ENCODE measurements around the gene IRS2. TPM values are rescaled to one million over a fixed set of nuclear protein-coding genes. Genes with fewer than 3 reads are reported as not detected.

The IRS2 gene
- total RNA-seq, 6 donors from 2014 or later: 31.8 to 67.9 (median 46.4) TPM

GRCh38 chr13:109783815-109784589, 2.4 kb downstream of the IRS2 start:
- H3K4me3 ChIP-seq: peak overlapping the region; percentile 48 to 93 (median 88)
- DNase-seq (peak in 1 of 2 donors; percentile 88), ATAC-seq (ENCODE audit: low FRiP score in 2 of 2) (no peak)
- peaks cover 17 to 49% (median 30%) of the 10 kb centered on the region in 4 donors for H3K36me3 ChIP-seq
- peak overlapping the region in 2 of 4 donors; percentile 43 to 95 for H3K27ac ChIP-seq
- WGBS, 2 donors: 52 to 75% methylated on average over 23 to 65 of the region's 81 CpGs
- H3K4me1 ChIP-seq: peaks cover 38 to 78% (median 49%) of the 10 kb centered on the region in 4 donors
- no peaks in the 10 kb centered on the region for H3K27me3 ChIP-seq
- TF ChIP-seq POLR2A (IDR thresholded peaks at IDR 0.05) (peak in 1 of 4 donors; percentile 22), POLR2AphosphoS5 (IDR thresholded peaks at IDR 0.05) (no peak), CTCF (IDR thresholded peaks at IDR 0.05) (no peak), EP300 (IDR thresholded peaks at IDR 0.05) (no peak)
- H3K9me3 ChIP-seq: no peaks in the 10 kb centered on the region

GRCh38 chr13:109783447-109783814, 3.0 kb downstream of the IRS2 start:
- Histone ChIP-seq H3K36me3 (peaks cover 17 to 49% (median 30%) of the 10 kb centered on the region in 4 donors), H3K4me1 (peaks cover 36 to 84% (median 49%) of the 10 kb centered on the region in 4 donors), H3K4me3 (peak overlapping the region in 3 of 4 donors; percentile 88 to 93 (median 88)), H3K27ac (peak overlapping the region in 1 of 4 donors; percentile 95), H3K9me3 (no peaks in the 10 kb centered on the region), H3K27me3 (no peaks in the 10 kb centered on the region)
- ATAC-seq (ENCODE audit: low FRiP score in 2 of 2) (no peak), DNase-seq (peak in 1 of 2 donors; percentile 85)
- TF ChIP-seq CTCF (IDR thresholded peaks at IDR 0.05) (peak in 1 of 6 experiments; percentile 4), EP300 (IDR thresholded peaks at IDR 0.05) (no peak), POLR2AphosphoS5 (IDR thresholded peaks at IDR 0.05) (peak in 1 of 2 donors; percentile 4), POLR2A (IDR thresholded peaks at IDR 0.05) (no peak)
- WGBS, 2 donors: 95 to 98% methylated on average over 8 to 27 of the region's 29 CpGs

GRCh38 chr13:109782823-109783431, 3.5 kb downstream of the IRS2 start:
- Histone ChIP-seq H3K27ac (no peak overlapping the region), H3K4me1 (peaks cover 35 to 85% (median 51%) of the 10 kb centered on the region in 4 donors), H3K27me3 (no peaks in the 10 kb centered on the region), H3K9me3 (no peaks in the 10 kb centered on the region), H3K36me3 (peaks cover 17 to 49% (median 30%) of the 10 kb centered on the region in 4 donors), H3K4me3 (peak overlapping the region in 3 of 4 donors; percentile 88 to 93 (median 88))
- peak in 1 of 2 donors; percentile 87 for DNase-seq
- no peak for ATAC-seq (ENCODE audit: low FRiP score in 2 of 2)
- TF ChIP-seq EP300 (IDR thresholded peaks at IDR 0.05): no peak
- TF ChIP-seq POLR2AphosphoS5 (IDR thresholded peaks at IDR 0.05): no peak
- no peak for TF ChIP-seq CTCF (IDR thresholded peaks at IDR 0.05)
- TF ChIP-seq POLR2A (IDR thresholded peaks at IDR 0.05): no peak
- 96 to 97% methylated on average over 60 to 71 of the region's 72 CpGs for WGBS, 2 donors

- Histone ChIP-seq H3K4me1 (peaks cover 35 to 84% (median 52%) of the 10 kb centered on the region in 4 donors), H3K36me3 (peaks cover 17 to 49% (median 30%) of the 10 kb centered on the region in 4 donors), H3K9me3 (no peaks in the 10 kb centered on the region), H3K4me3 (peak overlapping the region; percentile 26 to 93 (median 70)), H3K27me3 (no peaks in the 10 kb centered on the region), H3K27ac (peak overlapping the region in 2 of 4 donors; percentile 43 to 71)
- 96 to 98% methylated on average over 48 to 72 of the region's 77 CpGs for WGBS, 2 donors
- DNase-seq (peak in 1 of 2 donors; percentile 87), ATAC-seq (ENCODE audit: low FRiP score in 2 of 2) (no peak)
- no peak for TF ChIP-seq POLR2AphosphoS5 (IDR thresholded peaks at IDR 0.05)
- TF ChIP-seq EP300 (IDR thresholded peaks at IDR 0.05): no peak
- no peak for TF ChIP-seq POLR2A (IDR thresholded peaks at IDR 0.05)
- TF ChIP-seq CTCF (IDR thresholded peaks at IDR 0.05): no peak
Observed at GRCh38 chr13:109782066-109782822, 4.1 kb downstream of the IRS2 start.

Data from upper lobe of left lung (tissue), 6 donors.